HG02973 (cell line): ENCODE data around the gene MAP7D2.

Source experiments
- ATAC-seq: cut with Tn5 transposase; IDR thresholded peaks from one replicate; pipeline ENCODE4 v1.9.1; 2021; ENCODE audit warnings: moderate library complexity; ENCODE audit not compliant: unreplicated experiment

The MAP7D2 gene

DNA sequence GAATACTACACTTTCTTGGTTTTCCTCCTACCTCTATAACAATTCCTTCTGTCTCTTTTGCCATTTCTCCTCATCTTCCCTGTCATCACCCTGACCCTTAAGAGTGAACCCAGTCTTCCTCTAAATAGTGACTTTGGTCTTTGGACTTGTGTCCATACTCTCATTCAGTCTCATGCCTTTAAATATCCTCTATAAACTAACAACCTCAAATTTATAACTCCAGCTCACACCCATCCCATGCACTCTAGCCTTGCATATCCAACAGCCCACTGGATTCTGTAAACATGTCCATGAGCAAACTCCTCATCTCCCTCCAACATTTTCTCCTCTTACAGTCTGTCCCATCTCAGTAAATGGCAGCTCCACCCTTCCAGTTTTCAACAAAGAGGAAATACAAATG is 140.9 kb downstream of the MAP7D2 start:
- no peak for ATAC-seq

DNA sequence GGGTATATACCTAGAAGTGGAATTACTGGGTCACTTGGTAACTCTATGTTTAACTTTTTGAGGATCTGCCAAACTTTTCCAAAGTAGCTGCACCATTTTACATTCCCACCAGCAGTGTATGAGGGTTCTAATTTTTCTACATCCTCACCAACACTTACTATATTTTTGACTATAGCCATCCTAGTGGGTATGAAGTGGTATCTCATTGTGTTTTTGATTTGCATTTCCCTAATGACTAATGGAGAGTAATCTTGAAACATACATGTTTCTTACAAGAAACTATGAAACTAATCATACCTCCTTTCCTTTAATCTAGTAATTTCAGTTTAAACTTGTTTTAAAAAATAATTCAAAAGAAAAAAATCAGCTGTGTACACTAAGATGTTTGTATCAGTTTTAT is 143.7 kb downstream of the MAP7D2 start:
- no peak for ATAC-seq

DNA sequence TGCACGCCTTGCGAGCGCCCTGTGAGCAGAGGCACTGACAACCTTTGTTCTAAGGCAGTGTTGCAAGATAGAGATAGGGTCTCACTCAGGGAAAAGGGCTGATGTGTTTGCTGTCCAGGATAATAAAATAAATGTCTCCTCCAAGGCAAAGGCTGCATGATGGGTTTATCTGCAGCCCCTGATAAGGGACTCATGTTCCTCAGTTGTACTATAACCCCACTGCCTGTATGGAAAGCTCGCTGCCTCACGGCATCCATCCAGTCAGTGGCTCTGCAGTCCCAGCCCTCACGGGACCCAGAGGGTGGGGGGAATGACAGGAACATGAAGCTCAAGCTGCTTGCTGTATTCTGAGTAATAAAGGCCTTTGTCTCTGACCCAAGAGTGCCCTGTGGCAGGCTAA is 148.4 kb downstream of the MAP7D2 start:
- ATAC-seq, result no peak

DNA sequence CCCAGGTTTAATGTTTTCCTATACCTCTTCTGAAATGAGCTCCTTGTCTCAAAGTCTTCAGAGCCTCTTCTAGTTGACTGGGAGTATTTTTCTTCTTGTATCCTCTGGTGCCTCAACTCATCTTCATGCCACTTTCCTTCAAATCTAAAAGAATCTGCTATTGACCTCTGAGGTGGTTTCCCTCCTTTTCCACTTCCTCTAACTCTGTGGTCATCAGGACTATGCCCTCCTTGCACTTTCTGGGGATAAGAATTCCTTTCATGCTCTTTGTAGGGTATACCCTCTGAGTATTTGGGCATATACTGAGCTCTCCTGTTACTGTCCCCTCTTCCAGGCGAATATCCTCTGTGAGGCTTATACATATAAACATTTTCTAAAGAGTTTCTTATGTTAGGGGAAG is 150.7 kb downstream of the MAP7D2 start:
- no peak for ATAC-seq

DNA sequence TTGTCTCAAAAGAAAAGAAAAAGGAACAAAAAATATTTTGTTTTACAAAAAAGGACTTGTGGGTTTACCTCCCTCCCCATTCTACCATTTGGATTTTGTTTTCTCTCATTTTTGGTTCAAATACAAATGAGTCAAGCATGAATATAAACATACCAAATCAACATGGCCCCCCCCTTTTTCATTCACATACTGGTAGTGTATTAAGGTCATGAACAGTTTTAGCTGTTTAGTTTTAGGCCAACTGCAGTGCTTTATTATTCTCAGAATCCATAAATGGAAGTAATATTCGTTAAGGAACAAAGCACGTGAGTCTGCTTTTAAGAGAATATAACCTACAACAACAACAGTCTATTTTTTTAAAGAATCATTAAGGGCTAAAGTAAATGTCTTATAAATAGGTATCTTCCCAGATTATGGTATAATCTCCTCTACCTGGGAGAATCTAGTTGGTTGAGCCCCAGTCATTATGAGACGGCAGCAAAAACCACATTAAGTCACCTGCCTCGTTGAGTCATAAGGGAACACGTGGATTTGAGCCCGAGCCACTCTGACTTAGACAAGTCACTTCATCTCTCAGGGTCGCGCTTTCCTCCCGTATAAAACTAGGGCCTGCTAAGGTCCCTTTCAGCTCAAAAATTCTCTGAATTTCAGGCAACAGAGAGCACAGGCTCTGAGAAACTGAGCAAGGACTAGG is 152.5 kb downstream of the MAP7D2 start:
- ATAC-seq, result peak; percentile 73

DNA sequence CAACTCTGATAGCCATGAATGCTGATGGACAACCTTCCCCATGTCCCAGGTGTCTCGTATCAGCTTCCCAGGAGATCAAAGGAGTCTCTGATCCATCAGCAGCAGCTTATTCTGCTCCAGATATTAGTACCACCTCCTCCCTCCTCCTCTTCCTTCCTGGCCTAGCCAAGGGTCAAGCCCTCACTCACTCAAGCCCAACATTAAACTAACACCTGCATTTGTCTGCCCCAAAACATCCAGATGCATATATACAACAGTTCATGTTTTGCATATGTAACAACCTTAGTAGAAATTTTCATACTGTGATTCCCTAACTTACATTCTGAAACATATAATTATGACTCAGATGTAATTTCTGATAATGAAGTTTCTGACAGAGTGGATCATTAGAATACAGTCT is 155.8 kb downstream of the MAP7D2 start:
- no peak for ATAC-seq

DNA sequence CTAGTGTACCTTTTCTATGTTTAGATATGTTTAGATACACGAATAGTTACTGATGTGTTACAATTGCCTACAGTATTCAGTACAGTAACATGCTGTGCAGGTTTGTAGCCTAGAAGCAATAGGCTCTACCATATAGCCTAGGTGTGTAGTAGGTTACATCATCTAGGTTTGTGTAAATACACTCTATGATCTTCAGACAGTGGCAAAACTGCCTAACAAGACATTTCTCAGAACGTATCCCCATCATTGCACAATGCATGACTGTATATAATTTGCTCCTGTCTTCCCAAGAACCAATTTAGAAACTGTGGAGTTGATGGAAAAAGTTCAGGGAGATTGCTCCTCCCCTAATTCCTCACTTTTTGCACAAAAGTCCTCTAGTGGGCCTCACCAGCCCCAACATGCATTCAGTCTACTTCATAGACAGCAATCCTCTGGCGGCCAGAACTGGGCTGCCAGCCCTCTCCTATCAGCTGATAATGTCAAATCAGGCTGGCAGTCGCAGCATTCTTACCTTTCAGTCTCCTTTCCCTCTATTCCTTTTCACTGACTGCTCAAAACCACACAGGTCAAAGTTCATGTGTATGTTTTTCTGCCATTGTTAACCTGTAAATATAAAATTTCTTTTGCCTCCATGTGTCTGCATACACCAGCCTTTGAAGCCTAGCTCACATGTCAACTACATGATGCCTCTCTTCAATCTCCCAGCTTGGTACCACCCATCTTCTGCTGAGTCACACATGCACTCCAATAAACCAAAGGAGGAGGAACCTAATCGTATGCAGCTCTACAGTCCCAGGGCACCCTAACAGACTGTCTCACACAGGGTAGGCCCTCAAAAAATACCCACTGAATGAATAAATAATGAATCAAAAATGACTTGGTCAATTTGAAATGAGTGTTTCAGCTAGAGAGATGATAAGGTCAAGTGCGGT is 157.9 kb downstream of the MAP7D2 start:
- ATAC-seq, result no peak

DNA sequence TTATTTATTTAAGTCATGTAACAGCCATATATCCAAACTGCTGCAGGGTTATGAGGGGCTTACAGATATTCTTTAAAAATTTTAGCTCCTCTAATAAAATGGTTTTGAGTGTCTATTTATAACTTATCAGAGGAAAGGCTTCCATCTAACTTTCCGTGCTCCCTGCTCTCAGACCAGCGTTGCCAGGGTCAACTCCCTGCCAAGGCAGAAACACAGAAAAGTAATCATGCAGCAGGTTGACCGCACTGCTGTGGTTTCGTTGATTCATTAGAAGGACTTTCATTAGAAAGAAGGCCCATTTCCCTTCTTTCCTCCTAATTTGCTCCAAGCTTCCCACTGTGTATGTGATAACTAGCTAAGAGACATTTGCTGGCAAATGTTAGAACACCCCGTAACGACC is 159.8 kb downstream of the MAP7D2 start:
- no peak for ATAC-seq
